ENCODE measurements around the gene NT5C3A.
A peak's percentile ranks its signal among the peaks of the same experiment; 100 is the strongest.

NT5C3A gene

DNA sequence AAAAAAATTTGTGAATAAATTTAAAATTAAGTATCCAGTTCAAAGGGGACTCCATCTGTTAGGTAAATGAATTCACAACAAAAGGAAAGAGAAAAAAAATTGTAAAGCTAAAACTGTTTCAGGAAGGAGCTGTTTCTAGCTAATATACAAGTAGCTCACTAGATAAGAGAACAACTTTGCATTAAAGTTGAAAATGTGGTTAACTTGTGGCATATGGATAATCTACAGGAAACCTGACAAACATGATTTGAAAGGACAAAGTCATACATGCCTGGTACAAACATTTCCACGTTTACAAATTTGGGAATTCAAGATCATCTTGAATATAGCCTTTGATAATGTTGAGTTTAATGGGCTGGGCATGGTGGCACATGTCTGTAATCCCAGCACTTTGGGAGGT lies 8.9 kb downstream of the NT5C3A start:
- Mint-ChIP-seq H3K27ac (no peak overlapping the region), H3K36me3 (ENCODE audit: low read depth) (peaks cover 40% of the 10 kb centered on the region), H3K27me3 (ENCODE audit: low read depth, poor library complexity) (peaks cover 3% of the 10 kb centered on the region), H3K4me3 (no peak overlapping the region), H3K9me3 (peaks cover 4% of the 10 kb centered on the region), H3K4me1 (peaks cover 10% of the 10 kb centered on the region)
- TF ChIP-seq CTCF (IDR thresholded peaks at IDR 0.05), result no peak
- DNase-seq, result no peak

GRCh38 chr7:33050535-33051318 lies 11.8 kb downstream of the NT5C3A start:
- no peak overlapping the region for H3K27ac Mint-ChIP-seq
- peaks cover 22% of the 10 kb centered on the region for H3K36me3 Mint-ChIP-seq (ENCODE audit: low read depth)
- no peak overlapping the region for H3K4me3 Mint-ChIP-seq
- H3K9me3 Mint-ChIP-seq, result no peaks in the 10 kb centered on the region
- no peak for DNase-seq
- peaks cover 3% of the 10 kb centered on the region for H3K27me3 Mint-ChIP-seq (ENCODE audit: low read depth, poor library complexity)
- peaks cover 7% of the 10 kb centered on the region for H3K4me1 Mint-ChIP-seq
- TF ChIP-seq CTCF (IDR thresholded peaks at IDR 0.05), result peak; percentile 56

DNA sequence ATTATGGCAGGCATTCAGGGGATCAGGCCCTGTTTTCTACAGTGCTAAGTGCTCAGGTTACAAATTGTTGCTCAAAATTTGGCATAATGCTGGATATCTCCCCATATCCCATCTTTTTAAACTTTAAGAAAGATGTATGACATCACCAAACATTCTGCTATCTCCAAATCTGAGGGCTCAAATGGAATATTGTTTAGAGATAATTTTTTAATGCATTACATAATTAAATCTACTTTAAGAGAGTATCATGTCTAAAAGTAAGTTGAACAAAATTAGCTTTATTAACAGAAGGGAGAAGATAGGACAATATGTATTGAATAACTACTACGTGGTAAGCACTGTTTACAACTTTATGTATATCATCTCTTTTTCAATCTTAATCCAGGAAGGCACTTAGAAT lies 13.9 kb downstream of the NT5C3A start:
- Mint-ChIP-seq H3K4me3 (no peak overlapping the region), H3K9me3 (no peaks in the 10 kb centered on the region), H3K36me3 (ENCODE audit: low read depth) (peaks cover 16% of the 10 kb centered on the region), H3K27ac (no peak overlapping the region), H3K4me1 (peaks cover 13% of the 10 kb centered on the region), H3K27me3 (ENCODE audit: low read depth, poor library complexity) (peaks cover 3% of the 10 kb centered on the region)
- no peak for DNase-seq
- no peak for TF ChIP-seq CTCF (IDR thresholded peaks at IDR 0.05)

GRCh38 chr7:33048257-33048656 lies 14.3 kb downstream of the NT5C3A start:
- no peaks in the 10 kb centered on the region for H3K9me3 Mint-ChIP-seq
- peaks cover 16% of the 10 kb centered on the region for H3K36me3 Mint-ChIP-seq (ENCODE audit: low read depth)
- no peak for TF ChIP-seq CTCF (IDR thresholded peaks at IDR 0.05)
- no peak for DNase-seq
- no peak overlapping the region for H3K27ac Mint-ChIP-seq
- peaks cover 13% of the 10 kb centered on the region for H3K4me1 Mint-ChIP-seq
- H3K27me3 Mint-ChIP-seq (ENCODE audit: low read depth, poor library complexity), result peaks cover 2% of the 10 kb centered on the region
- H3K4me3 Mint-ChIP-seq, result no peak overlapping the region

DNA sequence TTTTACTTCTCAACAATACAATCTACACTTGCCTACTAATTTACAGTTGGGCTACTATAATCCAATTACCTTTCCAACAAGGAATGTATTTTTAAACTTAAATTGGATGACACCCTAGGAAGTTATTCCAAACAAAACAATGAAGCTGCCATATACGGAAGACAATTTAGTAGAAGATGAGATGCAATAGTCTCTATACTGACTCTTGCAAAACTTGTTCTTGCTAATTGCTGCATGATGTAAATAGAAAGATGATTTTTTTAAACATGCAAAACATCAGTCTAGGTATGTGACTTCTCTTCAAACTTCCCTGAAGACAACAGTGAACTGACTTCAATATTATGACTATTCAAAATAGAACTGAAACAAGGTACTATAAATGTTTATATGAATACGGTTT lies 17.6 kb downstream of the NT5C3A start:
- peaks cover 16% of the 10 kb centered on the region for H3K36me3 Mint-ChIP-seq (ENCODE audit: low read depth)
- H3K4me3 Mint-ChIP-seq, result no peak overlapping the region
- H3K27ac Mint-ChIP-seq, result no peak overlapping the region
- H3K9me3 Mint-ChIP-seq, result no peaks in the 10 kb centered on the region
- H3K4me1 Mint-ChIP-seq, result peaks cover 13% of the 10 kb centered on the region
- DNase-seq, result no peak
- no peak for TF ChIP-seq CTCF (IDR thresholded peaks at IDR 0.05)
- no peaks in the 10 kb centered on the region for H3K27me3 Mint-ChIP-seq (ENCODE audit: low read depth, poor library complexity)

DNA sequence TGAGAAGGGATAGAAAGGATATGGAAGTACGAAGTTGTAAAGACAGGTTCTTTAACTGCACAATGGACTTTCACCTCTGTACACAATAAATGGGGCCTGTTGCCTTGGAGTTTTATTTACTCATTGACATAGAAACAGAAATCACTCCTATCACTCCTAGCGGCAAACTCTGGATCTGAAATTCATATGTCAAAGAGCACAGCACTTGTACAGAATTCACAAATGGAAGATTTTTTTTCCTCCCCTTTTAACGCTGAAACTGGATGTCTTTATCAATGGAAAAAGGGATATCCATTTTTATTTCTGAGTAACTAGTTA lies 18.2 kb downstream of the NT5C3A start:
- Mint-ChIP-seq H3K27me3 (ENCODE audit: low read depth, poor library complexity) (no peaks in the 10 kb centered on the region), H3K27ac (peak overlapping the region; percentile 56), H3K4me1 (peaks cover 19% of the 10 kb centered on the region), H3K36me3 (ENCODE audit: low read depth) (peaks cover 16% of the 10 kb centered on the region), H3K9me3 (no peaks in the 10 kb centered on the region), H3K4me3 (no peak overlapping the region)
- TF ChIP-seq CTCF (IDR thresholded peaks at IDR 0.05), result no peak
- no peak for DNase-seq

All from nephron progenitor cell (in vitro differentiated cells).